Right lung (tissue), 5 donors: Measurements from ENCODE around the gene LYRM7. TPM values are rescaled to one million over a fixed set of nuclear protein-coding genes. Genes with fewer than 3 reads are reported as not detected.
"Not testable (repeated sequence)": the region's sequence is repeated elsewhere in the genome, so short reads cannot be mapped to it uniquely, and the experiment has no call there.

Source experiments
- DNase-seq, 2 donors: peaks; one replicate each; pipeline ENCODE4 v3.0.0-alpha.2; 2013
- polyA plus RNA-seq, 5 donors: library from polyadenylated mRNA; unstranded; fragments of 120-200 nt; gene quantifications; one replicate each; pipeline versions ENCODE4 v1.2.1 to v1.2.3, GENCODE V29; 2013; ENCODE audit warnings: inconsistent platforms in 1 of 5, low replicate concordance in 1 of 5; ENCODE audit not compliant: insufficient read length in 5 of 5, insufficient read depth in 1 of 5

The LYRM7 gene
- polyA plus RNA-seq, 5 donors = 10.2 to 19.8 (median 12.8) TPM

- no peak for DNase-seq
Measured at GRCh38 chr5:131169810-131170539, 769 bp upstream of the LYRM7 start.

- DNase-seq = no peak
Measured at GRCh38 chr5:131171276-131171810, 599 bp downstream of the LYRM7 start.

GRCh38 chr5:131180407-131180806, 9.7 kb downstream of the LYRM7 start:
- no peak for DNase-seq

GRCh38 chr5:131182839-131183238, 12.1 kb downstream of the LYRM7 start:
- no peak for DNase-seq

GRCh38 chr5:131185523-131186104, 14.9 kb downstream of the LYRM7 start:
- DNase-seq = no peak

- no peak for DNase-seq
Measured at GRCh38 chr5:131186561-131187256, 16.0 kb downstream of the LYRM7 start.

GRCh38 chr5:131193106-131193505, 22.4 kb downstream of the LYRM7 start:
- DNase-seq = no peak

GRCh38 chr5:131193897-131194296, 23.2 kb downstream of the LYRM7 start:
- not testable (repeated sequence) for DNase-seq

GRCh38 chr5:131194725-131195124, 24.0 kb downstream of the LYRM7 start:
- DNase-seq = no peak

- DNase-seq = no peak
Measured at GRCh38 chr5:131195696-131196095, 25.0 kb downstream of the LYRM7 start.

GRCh38 chr5:131196331-131196730, 25.6 kb downstream of the LYRM7 start:
- no peak for DNase-seq

GRCh38 chr5:131198625-131199024, 27.9 kb downstream of the LYRM7 start:
- DNase-seq = no peak

GRCh38 chr5:131200560-131200959, 29.8 kb downstream of the LYRM7 start:
- no peak for DNase-seq

GRCh38 chr5:131204964-131205363, 34.2 kb downstream of the LYRM7 start:
- no peak for DNase-seq

- DNase-seq = no peak
Measured at GRCh38 chr5:131206061-131206460, 35.3 kb downstream of the LYRM7 start.

GRCh38 chr5:131206772-131207171, 36.0 kb downstream of the LYRM7 start:
- DNase-seq = no peak

GRCh38 chr5:131209175-131209505, 38.4 kb downstream of the LYRM7 start:
- no peak for DNase-seq

- no peak for DNase-seq
Measured at GRCh38 chr5:131209506-131210150, 38.9 kb downstream of the LYRM7 start.

GRCh38 chr5:131210151-131210510, 39.4 kb downstream of the LYRM7 start:
- DNase-seq = no peak

- no peak for DNase-seq
Measured at GRCh38 chr5:131211669-131212068, 40.9 kb downstream of the LYRM7 start.

GRCh38 chr5:131212471-131213021, 41.8 kb downstream of the LYRM7 start:
- no peak for DNase-seq

GRCh38 chr5:131214609-131215227, 44.0 kb downstream of the LYRM7 start:
- DNase-seq = no peak
